Stimulated activated CD8-positive, alpha-beta memory T cell treated with anti-CD3 and anti-CD28 coated beads, Interleukin-7, amount 100 ng/mL, for 48 hours (primary cell): Measurements from ENCODE around the gene PPIB.
"Not testable (repeated sequence)": the region's sequence is repeated elsewhere in the genome, so short reads cannot be mapped to it uniquely, and the experiment has no call there.

ENCODE experiments used
- DNase-seq, 2 donors: peaks; one replicate each; pipeline ENCODE4 v3.0.0-alpha.2; 2020; ENCODE audit warnings: low read depth in 1 of 2; ENCODE audit errors: extremely low read depth in 1 of 2

PPIB gene

GRCh38 chr15:64141798-64142512 lies 20.9 kb downstream of the PPIB start:
- no peak for DNase-seq

DNA sequence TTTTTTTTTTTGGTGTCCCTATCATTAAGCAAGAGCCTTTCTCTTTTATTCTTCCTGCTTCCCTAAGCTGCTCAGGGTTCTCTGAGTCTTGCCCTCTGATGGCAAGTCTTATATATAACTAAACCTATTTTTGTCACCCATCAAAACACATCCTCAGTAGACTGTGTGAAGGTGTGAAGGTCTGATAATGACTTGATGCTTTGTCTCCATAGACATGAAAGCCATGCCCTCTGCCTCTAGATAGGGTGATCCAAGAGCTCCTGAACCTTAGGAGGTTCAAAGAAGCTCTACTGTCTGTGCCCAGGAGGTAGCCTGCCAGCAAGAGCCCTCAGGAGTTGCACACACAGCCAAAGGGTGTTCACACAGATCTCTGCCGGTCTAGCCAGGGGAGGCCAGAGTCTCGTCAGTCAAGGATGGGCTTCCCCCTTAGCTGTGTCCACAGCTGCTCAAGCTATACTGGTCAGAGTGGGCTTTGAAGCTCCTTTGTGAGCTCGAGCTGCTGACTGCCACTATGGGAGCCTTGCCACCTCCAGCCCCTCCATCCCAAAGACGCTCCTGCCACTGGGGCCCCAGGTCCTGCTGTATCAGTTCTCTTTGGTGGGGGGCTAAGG lies 24.4 kb downstream of the PPIB start:
- DNase-seq, result no peak

- no peak for DNase-seq
Observed at GRCh38 chr15:64137226-64137833, 25.5 kb downstream of the PPIB start.

DNA sequence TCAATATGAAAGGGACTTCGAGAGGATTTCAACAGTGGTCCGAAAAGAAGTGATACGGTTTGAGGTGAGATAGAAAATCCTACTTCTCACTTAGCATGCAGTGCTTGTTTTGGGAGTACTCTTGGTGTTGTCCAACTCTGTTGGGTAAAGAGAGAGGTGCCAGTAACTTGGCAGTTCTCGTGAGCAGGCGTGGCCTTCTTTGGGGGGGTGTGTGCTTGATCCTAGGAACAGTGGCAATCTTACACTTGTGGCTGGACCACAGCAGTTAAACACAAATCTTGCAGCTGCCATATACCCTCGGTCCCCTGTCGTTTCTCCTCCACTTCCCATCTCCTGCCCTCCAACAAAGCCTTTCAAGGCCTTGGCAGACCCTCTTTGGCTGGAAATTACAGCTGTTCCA lies 26.5 kb downstream of the PPIB start:
- no peak for DNase-seq

DNA sequence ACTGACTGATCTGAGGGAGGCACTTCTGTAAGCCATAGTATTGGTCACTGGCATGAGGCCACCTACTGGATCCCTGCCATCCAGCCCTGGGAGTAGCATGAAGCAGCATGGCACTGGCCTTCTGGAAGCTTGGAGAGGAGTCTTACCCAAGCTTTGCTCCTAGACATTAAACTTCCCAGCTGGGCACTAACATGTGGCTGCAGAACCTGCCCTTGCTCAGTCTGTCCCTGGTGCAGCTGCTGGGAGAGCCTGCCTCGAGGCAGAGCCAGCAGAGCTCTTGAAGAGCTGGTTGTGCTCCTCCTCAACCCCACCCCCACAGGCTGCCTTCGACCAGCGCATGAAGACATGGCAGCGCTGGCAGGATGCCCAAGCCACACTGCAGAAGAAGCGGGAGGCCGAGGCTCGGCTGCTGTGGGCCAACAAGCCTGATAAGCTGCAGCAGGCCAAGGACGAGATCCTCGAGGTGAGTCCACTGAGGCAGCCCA lies 28.4 kb downstream of the PPIB start:
- no peak for DNase-seq

- no peak for DNase-seq
Observed at GRCh38 chr15:64133623-64134344, 29.0 kb downstream of the PPIB start.

DNA sequence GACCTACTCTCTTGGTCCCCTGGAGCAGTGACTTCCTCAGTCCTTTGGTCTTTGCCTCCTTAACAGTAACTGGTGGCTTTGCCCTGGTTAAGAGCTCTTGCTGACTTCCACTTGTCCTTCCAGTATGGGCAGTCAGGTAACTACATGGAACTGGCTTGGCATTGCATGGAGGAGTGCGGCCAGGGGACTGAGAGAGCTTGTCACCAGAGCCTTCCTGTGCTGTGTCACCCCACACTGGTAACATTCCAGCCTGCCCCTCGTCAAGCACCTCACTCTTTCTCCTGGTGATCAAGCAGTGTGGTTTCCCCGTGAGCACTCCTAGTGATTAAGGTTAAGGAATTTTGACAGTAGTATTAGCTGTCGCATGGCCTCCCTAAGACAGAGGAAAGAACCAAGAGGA lies 30.6 kb downstream of the PPIB start:
- no peak for DNase-seq

GRCh38 chr15:64131547-64131946 lies 31.3 kb downstream of the PPIB start:
- no peak for DNase-seq

GRCh38 chr15:64130159-64130558 lies 32.7 kb downstream of the PPIB start:
- no peak for DNase-seq

DNA sequence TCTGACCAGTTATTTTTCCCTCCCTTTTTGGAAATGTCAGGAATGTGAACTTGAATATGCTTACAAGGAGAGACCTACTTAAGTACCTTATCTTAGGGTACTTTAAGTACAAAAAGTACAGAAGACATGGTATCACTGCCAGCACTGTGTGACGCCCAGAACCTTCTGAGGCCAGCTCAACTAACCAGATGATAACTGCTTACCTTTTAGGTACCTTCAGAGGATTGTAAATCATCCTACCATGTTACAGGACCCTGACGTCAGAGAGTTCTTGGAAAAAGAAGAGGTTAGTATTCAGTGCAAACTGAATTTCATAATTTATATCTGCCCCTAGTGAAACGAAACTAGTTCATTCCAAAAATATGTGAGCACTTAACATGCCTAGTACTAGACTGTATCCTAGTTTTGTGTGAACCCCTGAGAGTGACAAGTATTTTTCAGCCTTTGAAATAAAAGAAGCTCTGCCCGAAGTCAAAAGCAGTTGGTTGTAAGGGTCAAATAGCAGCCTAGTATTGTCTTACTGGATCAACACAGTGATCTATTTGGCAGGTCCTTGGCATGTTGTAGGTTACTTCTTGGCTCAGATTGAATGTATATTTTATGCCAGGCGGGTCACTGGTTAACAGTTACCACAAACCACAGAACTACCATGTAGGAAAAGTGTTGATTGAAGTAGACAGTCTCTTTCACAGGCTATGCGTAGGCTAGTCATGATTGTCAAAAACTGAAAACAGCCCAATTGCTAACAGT lies 35.1 kb downstream of the PPIB start:
- DNase-seq, result no peak

GRCh38 chr15:64125978-64126377 lies 36.8 kb downstream of the PPIB start:
- DNase-seq, result no peak

GRCh38 chr15:64122936-64123351 lies 39.9 kb downstream of the PPIB start:
- no peak for DNase-seq

DNA sequence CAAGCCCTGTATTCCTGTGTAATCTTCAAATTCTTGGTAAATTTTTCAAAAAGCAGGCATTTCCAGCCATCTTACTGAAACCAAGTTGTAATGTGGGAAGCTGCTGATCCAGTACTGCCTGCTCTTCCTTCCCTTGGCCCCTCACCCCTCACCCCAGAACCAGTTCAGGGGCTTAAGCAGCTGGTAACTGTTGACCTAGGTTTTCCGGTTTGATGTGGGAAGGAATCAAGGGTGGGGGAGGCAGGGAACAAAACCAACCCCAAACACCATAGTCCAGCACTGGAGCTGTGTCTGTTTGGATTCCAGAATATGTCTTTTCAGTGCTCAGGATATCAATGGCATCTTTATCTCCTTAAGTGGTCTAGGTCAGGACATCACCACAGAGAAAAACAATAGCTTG lies 40.4 kb downstream of the PPIB start:
- no peak for DNase-seq

- DNase-seq, result no peak
Observed at GRCh38 chr15:64121614-64122013, 41.2 kb downstream of the PPIB start.

- not testable (repeated sequence) for DNase-seq
Observed at GRCh38 chr15:64120322-64120721, 42.5 kb downstream of the PPIB start.

- DNase-seq, result no peak
Observed at GRCh38 chr15:64117759-64118487, 44.9 kb downstream of the PPIB start.

- no peak for DNase-seq
Observed at GRCh38 chr15:64112904-64113303, 49.9 kb downstream of the PPIB start.

- no peak for DNase-seq
Observed at GRCh38 chr15:64112073-64112772, 50.6 kb downstream of the PPIB start.

DNA sequence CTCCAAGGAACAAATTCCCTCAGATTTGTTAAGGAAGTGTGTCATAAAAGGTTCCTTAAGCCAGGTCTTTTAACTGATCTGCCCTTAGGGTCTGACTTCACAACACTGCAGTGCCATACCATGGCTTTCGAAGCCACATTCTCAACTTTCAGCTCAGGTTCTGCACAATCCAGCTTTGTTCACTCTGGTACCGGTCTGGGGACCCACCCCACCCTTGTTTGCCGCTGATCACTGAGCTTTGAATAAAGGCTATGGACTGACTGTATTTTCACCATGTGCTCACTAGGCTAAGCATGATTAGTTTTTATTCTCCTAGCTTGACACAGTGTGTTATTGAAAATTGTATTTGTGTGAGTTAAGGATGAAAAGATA lies 51.2 kb downstream of the PPIB start:
- DNase-seq, result no peak
